Stimulated activated CD8-positive, alpha-beta memory T cell treated with anti-CD3 and anti-CD28 coated beads, Interleukin-4, amount 100 ng/mL, for 1 hour (primary cell): Measurements from ENCODE around the gene PDE4DIP.
"Not testable (repeated sequence)": the region's sequence is repeated elsewhere in the genome, so short reads cannot be mapped to it uniquely, and the experiment has no call there.

Experiments
- DNase-seq, 2 donors: peaks; one replicate each; pipeline ENCODE4 v3.0.0-alpha.2; 2020; ENCODE audit warnings: low read depth in 2 of 2, low spot score in 1 of 2

Gene PDE4DIP

GRCh38 chr1:148918836-148919447, 74.7 kb downstream of the PDE4DIP start:
- DNase-seq, result not testable (repeated sequence)

- not testable (repeated sequence) for DNase-seq
Observed at GRCh38 chr1:148921047-148921446, 76.8 kb downstream of the PDE4DIP start.

- DNase-seq, result not testable (repeated sequence)
Observed at GRCh38 chr1:148923798-148924197, 79.6 kb downstream of the PDE4DIP start.

GRCh38 chr1:148927645-148928044, 83.4 kb downstream of the PDE4DIP start:
- not testable (repeated sequence) for DNase-seq

GRCh38 chr1:148929253-148929652, 85.0 kb downstream of the PDE4DIP start:
- DNase-seq, result not testable (repeated sequence)

GRCh38 chr1:148935381-148936002, 91.3 kb downstream of the PDE4DIP start:
- not testable (repeated sequence) for DNase-seq

GRCh38 chr1:148942906-148943305, 98.7 kb downstream of the PDE4DIP start:
- DNase-seq, result not testable (repeated sequence)

GRCh38 chr1:148945130-148945529, 100.9 kb downstream of the PDE4DIP start:
- DNase-seq, result not testable (repeated sequence)

GRCh38 chr1:148948768-148949167, 104.5 kb downstream of the PDE4DIP start:
- not testable (repeated sequence) for DNase-seq

- DNase-seq, result peak; percentile 23 to 34
Observed at GRCh38 chr1:148951336-148952227, 107.4 kb downstream of the PDE4DIP start.

GRCh38 chr1:148952253-148952937, 108.2 kb downstream of the PDE4DIP start:
- DNase-seq, result peak; percentile 18 to 31

- DNase-seq, result not testable (repeated sequence)
Observed at GRCh38 chr1:148952938-148953616, 108.8 kb downstream of the PDE4DIP start.

GRCh38 chr1:148953730-148954129, 109.5 kb downstream of the PDE4DIP start:
- DNase-seq, result not testable (repeated sequence)

- not testable (repeated sequence) for DNase-seq
Observed at GRCh38 chr1:148958343-148958742, 114.1 kb downstream of the PDE4DIP start.

- DNase-seq, result not testable (repeated sequence)
Observed at GRCh38 chr1:148960212-148961000, 116.2 kb downstream of the PDE4DIP start.

GRCh38 chr1:148962127-148962857, 118.1 kb downstream of the PDE4DIP start:
- not testable (repeated sequence) for DNase-seq

GRCh38 chr1:148966084-148966483, 121.9 kb downstream of the PDE4DIP start:
- not testable (repeated sequence) for DNase-seq

GRCh38 chr1:148967580-148967979, 123.4 kb downstream of the PDE4DIP start:
- not testable (repeated sequence) for DNase-seq

- DNase-seq, result not testable (repeated sequence)
Observed at GRCh38 chr1:148968682-148969081, 124.5 kb downstream of the PDE4DIP start.
